ENCODE data around the gene TMEM147.

The TMEM147 gene

DNA sequence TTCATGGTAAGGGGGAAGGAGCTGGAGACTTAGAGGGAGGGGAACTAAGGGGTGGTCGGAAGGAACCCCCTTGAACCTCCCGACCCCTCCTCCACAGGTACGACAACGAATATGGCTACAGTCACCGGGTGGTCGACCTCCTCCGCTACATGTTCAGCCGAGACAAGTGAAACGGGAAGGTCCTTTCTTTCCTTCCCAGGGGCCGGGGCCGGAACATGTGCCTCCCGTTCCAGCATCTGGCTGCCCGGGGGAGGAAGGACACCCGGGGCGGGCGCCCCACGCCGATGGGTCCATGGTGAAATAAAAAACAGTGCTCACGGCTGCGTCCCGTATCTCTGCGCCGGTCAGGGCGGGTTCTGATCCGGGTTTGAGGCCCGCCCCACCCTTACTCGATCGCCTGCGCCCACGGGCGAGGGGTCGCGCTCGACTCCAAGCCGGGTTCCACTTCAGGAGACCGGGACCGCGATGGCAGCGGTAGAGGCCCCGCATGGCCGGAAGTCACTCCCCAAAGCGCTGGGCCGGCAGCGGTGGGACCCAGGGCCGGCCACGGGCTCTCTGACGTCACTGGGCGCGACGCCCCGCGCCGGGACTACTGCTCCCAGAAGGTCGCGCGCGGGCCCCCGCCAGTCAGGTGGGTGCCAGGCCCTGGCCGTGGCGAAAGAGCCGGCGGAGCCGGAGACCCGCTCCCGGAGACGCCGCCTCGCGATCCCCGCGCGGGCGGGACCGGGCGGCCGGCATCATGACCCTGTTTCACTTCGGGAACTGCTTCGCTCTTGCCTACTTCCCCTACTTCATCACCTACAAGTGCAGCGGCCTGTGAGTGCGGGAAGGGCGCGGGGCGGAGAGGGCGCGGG is at the start of gene TMEM147 (continued):
- TF ChIP-seq, protein P1, sequence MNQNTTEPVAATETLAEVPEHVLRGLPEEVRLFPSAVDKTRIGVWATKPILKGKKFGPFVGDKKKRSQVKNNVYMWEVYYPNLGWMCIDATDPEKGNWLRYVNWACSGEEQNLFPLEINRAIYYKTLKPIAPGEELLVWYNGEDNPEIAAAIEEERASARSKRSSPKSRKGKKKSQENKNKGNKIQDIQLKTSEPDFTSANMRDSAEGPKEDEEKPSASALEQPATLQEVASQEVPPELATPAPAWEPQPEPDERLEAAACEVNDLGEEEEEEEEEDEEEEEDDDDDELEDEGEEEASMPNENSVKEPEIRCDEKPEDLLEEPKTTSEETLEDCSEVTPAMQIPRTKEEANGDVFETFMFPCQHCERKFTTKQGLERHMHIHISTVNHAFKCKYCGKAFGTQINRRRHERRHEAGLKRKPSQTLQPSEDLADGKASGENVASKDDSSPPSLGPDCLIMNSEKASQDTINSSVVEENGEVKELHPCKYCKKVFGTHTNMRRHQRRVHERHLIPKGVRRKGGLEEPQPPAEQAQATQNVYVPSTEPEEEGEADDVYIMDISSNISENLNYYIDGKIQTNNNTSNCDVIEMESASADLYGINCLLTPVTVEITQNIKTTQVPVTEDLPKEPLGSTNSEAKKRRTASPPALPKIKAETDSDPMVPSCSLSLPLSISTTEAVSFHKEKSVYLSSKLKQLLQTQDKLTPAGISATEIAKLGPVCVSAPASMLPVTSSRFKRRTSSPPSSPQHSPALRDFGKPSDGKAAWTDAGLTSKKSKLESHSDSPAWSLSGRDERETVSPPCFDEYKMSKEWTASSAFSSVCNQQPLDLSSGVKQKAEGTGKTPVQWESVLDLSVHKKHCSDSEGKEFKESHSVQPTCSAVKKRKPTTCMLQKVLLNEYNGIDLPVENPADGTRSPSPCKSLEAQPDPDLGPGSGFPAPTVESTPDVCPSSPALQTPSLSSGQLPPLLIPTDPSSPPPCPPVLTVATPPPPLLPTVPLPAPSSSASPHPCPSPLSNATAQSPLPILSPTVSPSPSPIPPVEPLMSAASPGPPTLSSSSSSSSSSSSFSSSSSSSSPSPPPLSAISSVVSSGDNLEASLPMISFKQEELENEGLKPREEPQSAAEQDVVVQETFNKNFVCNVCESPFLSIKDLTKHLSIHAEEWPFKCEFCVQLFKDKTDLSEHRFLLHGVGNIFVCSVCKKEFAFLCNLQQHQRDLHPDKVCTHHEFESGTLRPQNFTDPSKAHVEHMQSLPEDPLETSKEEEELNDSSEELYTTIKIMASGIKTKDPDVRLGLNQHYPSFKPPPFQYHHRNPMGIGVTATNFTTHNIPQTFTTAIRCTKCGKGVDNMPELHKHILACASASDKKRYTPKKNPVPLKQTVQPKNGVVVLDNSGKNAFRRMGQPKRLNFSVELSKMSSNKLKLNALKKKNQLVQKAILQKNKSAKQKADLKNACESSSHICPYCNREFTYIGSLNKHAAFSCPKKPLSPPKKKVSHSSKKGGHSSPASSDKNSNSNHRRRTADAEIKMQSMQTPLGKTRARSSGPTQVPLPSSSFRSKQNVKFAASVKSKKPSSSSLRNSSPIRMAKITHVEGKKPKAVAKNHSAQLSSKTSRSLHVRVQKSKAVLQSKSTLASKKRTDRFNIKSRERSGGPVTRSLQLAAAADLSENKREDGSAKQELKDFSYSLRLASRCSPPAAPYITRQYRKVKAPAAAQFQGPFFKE (tag by site-specific recombination; IDR thresholded peaks at IDR 0.05; ENCODE audit: borderline replicate concordance): no peak
- TF ChIP-seq, protein P2, sequence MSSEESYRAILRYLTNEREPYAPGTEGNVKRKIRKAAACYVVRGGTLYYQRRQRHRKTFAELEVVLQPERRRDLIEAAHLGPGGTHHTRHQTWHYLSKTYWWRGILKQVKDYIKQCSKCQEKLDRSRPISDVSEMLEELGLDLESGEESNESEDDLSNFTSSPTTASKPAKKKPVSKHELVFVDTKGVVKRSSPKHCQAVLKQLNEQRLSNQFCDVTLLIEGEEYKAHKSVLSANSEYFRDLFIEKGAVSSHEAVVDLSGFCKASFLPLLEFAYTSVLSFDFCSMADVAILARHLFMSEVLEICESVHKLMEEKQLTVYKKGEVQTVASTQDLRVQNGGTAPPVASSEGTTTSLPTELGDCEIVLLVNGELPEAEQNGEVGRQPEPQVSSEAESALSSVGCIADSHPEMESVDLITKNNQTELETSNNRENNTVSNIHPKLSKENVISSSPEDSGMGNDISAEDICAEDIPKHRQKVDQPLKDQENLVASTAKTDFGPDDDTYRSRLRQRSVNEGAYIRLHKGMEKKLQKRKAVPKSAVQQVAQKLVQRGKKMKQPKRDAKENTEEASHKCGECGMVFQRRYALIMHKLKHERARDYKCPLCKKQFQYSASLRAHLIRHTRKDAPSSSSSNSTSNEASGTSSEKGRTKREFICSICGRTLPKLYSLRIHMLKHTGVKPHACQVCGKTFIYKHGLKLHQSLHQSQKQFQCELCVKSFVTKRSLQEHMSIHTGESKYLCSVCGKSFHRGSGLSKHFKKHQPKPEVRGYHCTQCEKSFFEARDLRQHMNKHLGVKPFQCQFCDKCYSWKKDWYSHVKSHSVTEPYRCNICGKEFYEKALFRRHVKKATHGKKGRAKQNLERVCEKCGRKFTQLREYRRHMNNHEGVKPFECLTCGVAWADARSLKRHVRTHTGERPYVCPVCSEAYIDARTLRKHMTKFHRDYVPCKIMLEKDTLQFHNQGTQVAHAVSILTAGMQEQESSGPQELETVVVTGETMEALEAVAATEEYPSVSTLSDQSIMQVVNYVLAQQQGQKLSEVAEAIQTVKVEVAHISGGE (tag by site-specific recombination; conservative IDR thresholded peaks at IDR 0.05; ENCODE audit: low read depth): peak; percentile 92
- TF ChIP-seq ZIC2 (tag by site-specific recombination; IDR thresholded peaks at IDR 0.05) (peak; percentile 90), ZNF423 (tag by site-specific recombination; IDR thresholded peaks at IDR 0.05) (peak; percentile 94; the same call in 1 of the 2 replicates), ZNF561 (tag by site-specific recombination; IDR thresholded peaks at IDR 0.05; ENCODE audit: borderline replicate concordance) (peak; percentile 100; the same call in 1 of the 2 replicates), ZNF433 (tag by site-specific recombination; IDR thresholded peaks at IDR 0.05; ENCODE audit: low read depth) (no peak), KLF1 (tag by site-specific recombination; IDR thresholded peaks at IDR 0.05) (peak; percentile 43; the same call in 1 of the 2 replicates), ZNF792 (tag by site-specific recombination; IDR thresholded peaks at IDR 0.05) (0 out of 2 replicates have a peak, but pooled peaks have one; percentile 75), IKZF3 (tag by site-specific recombination; IDR thresholded peaks at IDR 0.05) (peak; percentile 74), ZNF76 (tag by site-specific recombination; IDR thresholded peaks at IDR 0.05; ENCODE audit: borderline replicate concordance, low read depth) (peak; percentile 96), GLIS1 (tag by site-specific recombination; IDR thresholded peaks at IDR 0.05) (peak; percentile 77), ZBTB20 (tag by site-specific recombination; IDR thresholded peaks at IDR 0.05) (peak; percentile 97), ZNF776 (tag by site-specific recombination; IDR thresholded peaks at IDR 0.05; ENCODE audit: borderline replicate concordance) (no peak), KLF8 (tag by site-specific recombination; IDR thresholded peaks at IDR 0.05) (peak; percentile 95), SCRT1 (tag by site-specific recombination; IDR thresholded peaks at IDR 0.05; ENCODE audit: borderline replicate concordance) (peak; percentile 37; the same call in 1 of the 2 replicates), ZNF677 (tag by site-specific recombination; IDR thresholded peaks at IDR 0.05) (peak; percentile 49; the same call in 1 of the 2 replicates), MZF1 (tag by site-specific recombination; IDR thresholded peaks at IDR 0.05; ENCODE audit: borderline replicate concordance) (0 out of 2 replicates have a peak, but pooled peaks have one; percentile 63), OSR2 (tag by site-specific recombination; IDR thresholded peaks at IDR 0.05) (peak; percentile 70), INSM2 (tag by site-specific recombination; IDR thresholded peaks at IDR 0.05) (peak; percentile 27; the same call in 1 of the 2 replicates), ZBTB17 (tag by site-specific recombination; IDR thresholded peaks at IDR 0.05) (peak; percentile 54), ZNF157 (tag by site-specific recombination; IDR thresholded peaks at IDR 0.05) (0 out of 2 replicates have a peak, but pooled peaks have one; percentile 29), TSHZ1 (tag by site-specific recombination; IDR thresholded peaks at IDR 0.05; ENCODE audit: borderline replicate concordance) (peak; percentile 51; the same call in 1 of the 2 replicates), ZNF473 (tag by site-specific recombination; IDR thresholded peaks at IDR 0.05) (no peak), SCRT2 (tag by site-specific recombination; IDR thresholded peaks at IDR 0.05) (peak; percentile 34; the same call in 1 of the 2 replicates)

Measured in HEK293 (cell line).